Colonic mucosa (tissue), 4 donors: ENCODE results near the gene RPS14. TPM values are rescaled to one million over a fixed set of nuclear protein-coding genes. Genes with fewer than 3 reads are reported as not detected.

ENCODE experiments used
- DNase-seq: peaks from one replicate; pipeline ENCODE4 v3.0.0-alpha.2; 2020
- H3K27ac ChIP-seq: fragments of 200-600 bp; one replicate; pipeline ENCODE4 v1.8.0; 2021
- H3K27me3 ChIP-seq: fragments of 200-600 bp; one replicate; pipeline ENCODE4 v1.8.0; 2021
- H3K36me3 ChIP-seq: fragments of 200-600 bp; one replicate; pipeline ENCODE4 v1.8.0; 2021
- H3K4me1 ChIP-seq: fragments of 200-600 bp; one replicate; pipeline ENCODE4 v1.8.0; 2021; ENCODE audit warnings: mild to moderate bottlenecking
- H3K4me3 ChIP-seq: fragments of 200-600 bp; one replicate; pipeline ENCODE4 v1.8.0; 2021
- H3K9ac ChIP-seq, 2 donors: one replicate each; pipeline ENCODE4 v1.7.0; 2013; ENCODE audit warnings: control low read depth in 2 of 2, low read depth in 2 of 2, low read length in 2 of 2
- H3K9me3 ChIP-seq: fragments of 200-600 bp; one replicate; pipeline ENCODE4 v1.8.0; 2021
- intact Hi-C: fragments of 100-400 bp; cut with DNase I; formaldehyde crosslinking; loops from one replicate; pipeline ENCODE4 v1.14.1; 2022
- total RNA-seq, 2 donors: library from RNA; stranded (reverse); fragmentation: NEBNext Ultra II Directional in 1 of 2; extraction: Animal tissue kit (Norgen Biotek cat#: 25700) in 1 of 2; gene quantifications; one replicate each; pipeline ENCODE4 v1.2.1, GENCODE V29; 2021
- TF ChIP-seq, protein P1 (sequence below): fragments of 200-600 bp; IDR thresholded peaks from one replicate; pipeline ENCODE4 v1.8.0; 2022; ENCODE audit warnings: antibody characterized with exemption, mild to moderate bottlenecking
- donor health status: healthy.
- donor health status: DM: no; HTN: no; CAD: no.
- donor health status: DM: no; HTN: no; CAD: no.

Gene RPS14
- total RNA-seq, 2 donors from 2014 or later, result 1,643 to 1,700 TPM

DNA sequence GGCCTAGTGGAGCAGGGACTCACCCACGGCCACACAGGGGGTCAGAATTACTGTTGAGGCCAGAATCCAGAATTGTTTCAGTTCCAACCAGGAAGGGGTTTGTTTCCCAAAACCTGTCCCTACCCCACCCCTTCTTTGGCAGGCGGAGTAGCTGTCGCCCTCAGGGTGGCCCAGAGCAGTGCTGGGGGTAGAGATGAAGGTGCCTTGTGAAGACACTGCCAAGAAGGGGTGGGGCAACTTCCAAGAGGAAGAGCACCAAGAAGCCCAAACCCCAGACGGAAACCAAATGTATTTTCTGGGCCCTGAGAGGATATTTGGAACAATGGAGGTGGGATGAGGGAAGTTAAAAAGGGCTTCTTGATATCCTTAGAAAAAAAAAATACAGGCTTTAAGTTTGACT is 47.0 kb upstream of the RPS14 start:
- TF ChIP-seq, protein P1, sequence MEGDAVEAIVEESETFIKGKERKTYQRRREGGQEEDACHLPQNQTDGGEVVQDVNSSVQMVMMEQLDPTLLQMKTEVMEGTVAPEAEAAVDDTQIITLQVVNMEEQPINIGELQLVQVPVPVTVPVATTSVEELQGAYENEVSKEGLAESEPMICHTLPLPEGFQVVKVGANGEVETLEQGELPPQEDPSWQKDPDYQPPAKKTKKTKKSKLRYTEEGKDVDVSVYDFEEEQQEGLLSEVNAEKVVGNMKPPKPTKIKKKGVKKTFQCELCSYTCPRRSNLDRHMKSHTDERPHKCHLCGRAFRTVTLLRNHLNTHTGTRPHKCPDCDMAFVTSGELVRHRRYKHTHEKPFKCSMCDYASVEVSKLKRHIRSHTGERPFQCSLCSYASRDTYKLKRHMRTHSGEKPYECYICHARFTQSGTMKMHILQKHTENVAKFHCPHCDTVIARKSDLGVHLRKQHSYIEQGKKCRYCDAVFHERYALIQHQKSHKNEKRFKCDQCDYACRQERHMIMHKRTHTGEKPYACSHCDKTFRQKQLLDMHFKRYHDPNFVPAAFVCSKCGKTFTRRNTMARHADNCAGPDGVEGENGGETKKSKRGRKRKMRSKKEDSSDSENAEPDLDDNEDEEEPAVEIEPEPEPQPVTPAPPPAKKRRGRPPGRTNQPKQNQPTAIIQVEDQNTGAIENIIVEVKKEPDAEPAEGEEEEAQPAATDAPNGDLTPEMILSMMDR, result no peak
- Histone ChIP-seq H3K4me3 (no peak overlapping the region), H3K27ac (no peak overlapping the region), H3K27me3 (no peaks in the 10 kb centered on the region), H3K9ac (no peak overlapping the region), H3K4me1 (peaks cover 9% of the 10 kb centered on the region), H3K9me3 (no peaks in the 10 kb centered on the region), H3K36me3 (no peaks in the 10 kb centered on the region)
- DNase-seq, result no peak
- intact Hi-C loops, result no loop called here

DNA sequence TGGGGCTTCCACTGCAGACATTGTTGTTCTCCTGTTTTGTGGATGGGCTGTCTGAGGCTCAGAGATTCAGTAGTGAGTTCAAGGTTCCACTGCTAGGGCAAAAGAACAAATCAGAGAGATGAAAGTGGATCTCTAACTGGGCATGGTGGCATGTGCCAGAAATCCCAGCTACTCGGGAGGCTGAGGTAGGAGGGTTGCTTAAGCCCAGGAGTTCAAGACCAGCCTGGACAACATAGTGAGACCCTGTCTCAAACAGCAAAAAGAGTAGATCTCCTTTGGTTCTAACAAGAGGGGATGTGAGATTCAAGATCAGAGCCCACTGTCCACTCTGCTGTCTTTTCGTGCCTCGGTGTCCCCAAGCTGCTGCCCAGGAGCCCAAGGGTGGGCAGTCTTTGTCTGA is 46.6 kb upstream of the RPS14 start:
- peaks cover 13% of the 10 kb centered on the region for H3K4me1 ChIP-seq
- intact Hi-C loops, result no loop called here
- H3K27ac ChIP-seq, result no peak overlapping the region
- no peaks in the 10 kb centered on the region for H3K27me3 ChIP-seq
- H3K4me3 ChIP-seq, result no peak overlapping the region
- DNase-seq, result no peak
- no peak overlapping the region for H3K9ac ChIP-seq
- no peaks in the 10 kb centered on the region for H3K36me3 ChIP-seq
- TF ChIP-seq, protein P1, result no peak
- H3K9me3 ChIP-seq, result no peaks in the 10 kb centered on the region

DNA sequence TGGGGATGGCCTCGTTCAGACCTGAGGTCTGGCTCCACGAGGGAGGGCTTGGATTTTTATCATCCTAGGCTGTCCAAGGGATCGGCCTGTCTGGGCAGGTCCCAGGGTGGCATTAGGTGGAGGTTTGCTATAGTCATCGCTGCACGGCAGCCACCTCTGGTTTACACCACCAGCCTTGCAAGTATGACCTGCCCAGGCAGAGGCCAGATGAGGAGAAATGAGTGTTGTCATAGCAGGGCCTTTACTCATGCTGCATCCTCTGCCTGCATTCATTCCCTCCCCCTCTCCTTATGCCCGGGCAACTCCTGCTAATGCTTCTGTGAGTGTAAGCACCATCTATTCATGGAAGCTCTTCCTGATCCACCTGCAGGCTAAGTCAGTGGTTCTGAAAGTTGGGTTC is 43.1 kb upstream of the RPS14 start:
- Histone ChIP-seq H3K27ac (no peak overlapping the region), H3K27me3 (no peaks in the 10 kb centered on the region), H3K9me3 (no peaks in the 10 kb centered on the region), H3K4me3 (no peak overlapping the region), H3K36me3 (no peaks in the 10 kb centered on the region), H3K9ac (no peak overlapping the region), H3K4me1 (peaks cover 22% of the 10 kb centered on the region)
- intact Hi-C loops, result no loop called here
- DNase-seq, result no peak
- TF ChIP-seq, protein P1, result no peak

DNA sequence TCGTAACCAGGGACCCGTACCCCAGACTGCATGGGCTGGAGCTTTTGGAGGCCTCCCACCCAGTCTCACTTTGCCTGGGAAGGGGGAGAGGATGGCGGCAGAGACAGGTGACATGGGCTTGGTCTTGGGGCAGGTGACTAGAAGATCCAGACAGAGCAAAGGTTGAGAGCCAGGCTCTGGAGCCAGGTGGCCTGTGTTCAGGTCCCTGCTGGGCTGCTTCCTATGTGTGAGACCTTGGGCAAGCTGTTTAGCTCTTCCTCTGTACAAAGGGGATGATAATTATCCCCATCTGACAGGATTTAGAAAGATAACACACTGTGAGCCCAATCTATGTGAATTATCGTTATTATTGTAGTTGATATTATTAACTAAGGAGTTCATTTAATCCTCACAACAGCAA is 42.3 kb upstream of the RPS14 start:
- TF ChIP-seq, protein P1, result no peak
- Histone ChIP-seq H3K9ac (no peak overlapping the region), H3K9me3 (no peaks in the 10 kb centered on the region), H3K27ac (no peak overlapping the region), H3K4me1 (peaks cover 22% of the 10 kb centered on the region), H3K27me3 (no peaks in the 10 kb centered on the region), H3K4me3 (no peak overlapping the region), H3K36me3 (no peaks in the 10 kb centered on the region)
- intact Hi-C loops, result no loop called here
- DNase-seq, result no peak

DNA sequence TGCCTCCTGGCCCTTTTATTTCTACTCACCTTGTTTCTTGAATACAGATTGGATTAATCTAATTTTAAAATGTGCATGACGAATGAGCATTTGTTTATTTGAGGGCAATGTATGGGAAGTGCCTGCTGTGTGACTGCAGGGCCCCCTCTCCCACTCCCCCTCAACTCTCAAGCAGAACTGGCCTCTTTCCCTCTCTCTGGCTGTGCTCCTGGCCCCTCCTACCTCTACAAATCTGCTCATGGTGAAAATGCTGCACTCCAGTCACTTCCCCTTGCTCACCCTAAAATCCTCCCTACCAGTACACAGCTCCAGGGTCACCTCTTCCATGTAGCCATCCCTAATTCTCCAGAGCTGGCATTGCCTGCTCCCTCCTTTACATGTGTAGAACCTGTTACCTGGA is 41.2 kb upstream of the RPS14 start:
- Histone ChIP-seq H3K4me1 (peaks cover 22% of the 10 kb centered on the region), H3K9ac (peak overlapping the region in 1 of 2 donors; percentile 52), H3K27me3 (no peaks in the 10 kb centered on the region), H3K27ac (peak overlapping the region; percentile 89), H3K9me3 (no peaks in the 10 kb centered on the region), H3K36me3 (no peaks in the 10 kb centered on the region), H3K4me3 (no peak overlapping the region)
- TF ChIP-seq, protein P1, result no peak
- no peak for DNase-seq
- intact Hi-C loops, result no loop called here

DNA sequence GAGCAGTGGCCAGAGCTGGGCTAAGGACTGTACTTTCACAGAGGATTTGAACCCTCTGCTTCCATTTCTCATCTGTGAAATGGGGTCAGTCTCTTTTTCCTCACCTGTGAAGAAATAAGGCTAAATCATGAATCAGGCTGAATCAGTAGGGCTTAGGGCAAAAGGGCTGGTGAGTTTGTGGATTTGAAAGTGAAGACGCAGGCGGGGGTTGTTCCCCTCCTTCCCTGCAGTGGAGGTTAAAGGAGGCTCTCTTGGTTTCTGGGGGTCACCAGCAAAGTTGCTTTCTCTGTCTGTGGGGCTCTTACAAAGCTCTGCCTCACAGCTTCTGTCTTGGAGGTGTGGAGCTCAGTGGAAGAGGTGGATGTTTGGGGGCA is 40.7 kb upstream of the RPS14 start:
- no peak for DNase-seq
- Histone ChIP-seq H3K4me1 (peaks cover 22% of the 10 kb centered on the region), H3K27ac (peak overlapping the region; percentile 89), H3K9me3 (no peaks in the 10 kb centered on the region), H3K36me3 (no peaks in the 10 kb centered on the region), H3K9ac (peak overlapping the region in 1 of 2 donors; percentile 52), H3K27me3 (no peaks in the 10 kb centered on the region), H3K4me3 (no peak overlapping the region)
- TF ChIP-seq, protein P1, result no peak
- intact Hi-C loops, result no loop called here
